ENCODE measurements around the gene MRGPRX2.

GRCh38 chr11:19102521-19102900 is 42.0 kb upstream of the MRGPRX2 start:
- TF ChIP-seq CTCF (IDR thresholded peaks at IDR 0.05; ENCODE audit: low read depth, low read length) = no peak
- no peak for TF ChIP-seq POLR2A (IDR thresholded peaks at IDR 0.05; ENCODE audit: extremely low read depth, insufficient read length)
